ENCODE data around the gene RASAL1.
A peak's percentile ranks its signal among the peaks of the same experiment; 100 is the strongest.

Gene RASAL1

GRCh38 chr12:113135178-113136127, at the start of gene RASAL1:
TSS of gene RASAL1 (minus strand) at chr12:113135761. CDS start at chr12:113135462, 299 bp downstream.
- DNase-seq: peak; percentile 80

GRCh38 chr12:113184900-113185179, 49.3 kb upstream of the RASAL1 start:
- peak; percentile 90 for DNase-seq

- DNase-seq: no peak
Observed at GRCh38 chr12:113184098-113184899, 48.7 kb upstream of the RASAL1 start.

- DNase-seq: no peak
Observed at GRCh38 chr12:113183030-113183589, 47.5 kb upstream of the RASAL1 start.

GRCh38 chr12:113181975-113182374, 46.4 kb upstream of the RASAL1 start:
- no peak for DNase-seq

- no peak for DNase-seq
Observed at GRCh38 chr12:113180333-113180732, 44.8 kb upstream of the RASAL1 start.

- no peak for DNase-seq
Observed at GRCh38 chr12:113179023-113179422, 43.5 kb upstream of the RASAL1 start.

GRCh38 chr12:113174461-113175384, 39.2 kb upstream of the RASAL1 start:
- peak; percentile 85 for DNase-seq

GRCh38 chr12:113173081-113173698, 37.6 kb upstream of the RASAL1 start:
- no peak for DNase-seq

GRCh38 chr12:113172185-113172584, 36.6 kb upstream of the RASAL1 start:
- DNase-seq: no peak

- DNase-seq: no peak
Observed at GRCh38 chr12:113171543-113171942, 36.0 kb upstream of the RASAL1 start.

- DNase-seq: no peak
Observed at GRCh38 chr12:113170926-113171325, 35.4 kb upstream of the RASAL1 start.

- DNase-seq: no peak
Observed at GRCh38 chr12:113170457-113170856, 34.9 kb upstream of the RASAL1 start.

GRCh38 chr12:113169697-113170096, 34.1 kb upstream of the RASAL1 start:
- no peak for DNase-seq

- DNase-seq: no peak
Observed at GRCh38 chr12:113167868-113168267, 32.3 kb upstream of the RASAL1 start.

GRCh38 chr12:113165521-113166450, 30.2 kb upstream of the RASAL1 start:
- no peak for DNase-seq

GRCh38 chr12:113164014-113164413, 28.5 kb upstream of the RASAL1 start:
- DNase-seq: no peak

GRCh38 chr12:113163030-113163360, 27.4 kb upstream of the RASAL1 start:
- DNase-seq: no peak

- no peak for DNase-seq
Observed at GRCh38 chr12:113162102-113163029, 26.8 kb upstream of the RASAL1 start.

All from stimulated activated CD4-positive, alpha-beta T cell treated with anti-CD3 and anti-CD28 coated beads, Interleukin-4, amount 100 ng/mL, for 24 hours (primary cell).